ENCODE data around the gene UNK. TPM values are rescaled to one million over a fixed set of nuclear protein-coding genes. Genes with fewer than 3 reads are reported as not detected.
A peak's percentile ranks its signal among the peaks of the same experiment; 100 is the strongest.

UNK gene
- total and polyA plus RNA-seq, 2 of the 13 experiments (the other 11 are each of a cell fraction or from before 2014, with no cell fraction given): 31.6 to 33.0 TPM

- TF ChIP-seq ZMYM2 (CRISPR knock-in tag; IDR thresholded peaks at IDR 0.05) (no peak), NR1H2 (CRISPR knock-in tag; IDR thresholded peaks at IDR 0.05; ENCODE audit: borderline replicate concordance, low read depth) (no peak), PRMT3 (CRISPR knock-in tag; IDR thresholded peaks at IDR 0.05; ENCODE audit: borderline replicate concordance, low read depth) (no peak), ZNF616 (CRISPR knock-in tag; IDR thresholded peaks at IDR 0.05; ENCODE audit: low read depth) (no peak), ATF2 (CRISPR knock-in tag; IDR thresholded peaks at IDR 0.05) (no peak), HDAC1 (CRISPR knock-in tag; IDR thresholded peaks at IDR 0.05) (no peak), ZNF878 (CRISPR knock-in tag; IDR thresholded peaks at IDR 0.05) (no peak), CCDC6 (CRISPR knock-in tag; IDR thresholded peaks at IDR 0.05) (no peak), NONO (IDR thresholded peaks at IDR 0.05) (no peak), NONO (CRISPR knock-in tag; conservative IDR thresholded peaks at IDR 0.05) (no peak), PCBP1 (IDR thresholded peaks at IDR 0.05; ENCODE audit: borderline replicate concordance, low read depth, low read length) (no peak), CAMTA2 (CRISPR knock-in tag; IDR thresholded peaks at IDR 0.05; ENCODE audit: borderline replicate concordance) (no peak), ZNF879 (CRISPR knock-in tag; IDR thresholded peaks at IDR 0.05) (no peak), RFXAP (CRISPR knock-in tag; IDR thresholded peaks at IDR 0.05; ENCODE audit: borderline replicate concordance) (no peak), THRA (CRISPR knock-in tag; IDR thresholded peaks at IDR 0.05; ENCODE audit: borderline replicate concordance) (0 out of 2 replicates have a peak, but pooled peaks have one; percentile 8), ZBTB26 (CRISPR knock-in tag; IDR thresholded peaks at IDR 0.05; ENCODE audit: borderline replicate concordance) (no peak), NAIF1 (CRISPR knock-in tag; IDR thresholded peaks at IDR 0.05; ENCODE audit: borderline replicate concordance) (no peak), GATA4 (IDR thresholded peaks at IDR 0.05; ENCODE audit: borderline replicate concordance, low read depth) (no peak), ZNF615 (CRISPR knock-in tag; IDR thresholded peaks at IDR 0.05; ENCODE audit: borderline replicate concordance) (no peak), ZNF766 (CRISPR knock-in tag; IDR thresholded peaks at IDR 0.05; ENCODE audit: borderline replicate concordance) (no peak), ARNTL (CRISPR knock-in tag; IDR thresholded peaks at IDR 0.05) (0 out of 2 replicates have a peak, but pooled peaks have one; percentile 20), TFDP2 (CRISPR knock-in tag; IDR thresholded peaks at IDR 0.05) (no peak; the same call in 1 of the 2 replicates), ZNF746 (CRISPR knock-in tag; IDR thresholded peaks at IDR 0.05) (no peak), ZBTB1 (CRISPR knock-in tag; IDR thresholded peaks at IDR 0.05; ENCODE audit: borderline replicate concordance) (no peak)
- TF ChIP-seq, protein P1, sequence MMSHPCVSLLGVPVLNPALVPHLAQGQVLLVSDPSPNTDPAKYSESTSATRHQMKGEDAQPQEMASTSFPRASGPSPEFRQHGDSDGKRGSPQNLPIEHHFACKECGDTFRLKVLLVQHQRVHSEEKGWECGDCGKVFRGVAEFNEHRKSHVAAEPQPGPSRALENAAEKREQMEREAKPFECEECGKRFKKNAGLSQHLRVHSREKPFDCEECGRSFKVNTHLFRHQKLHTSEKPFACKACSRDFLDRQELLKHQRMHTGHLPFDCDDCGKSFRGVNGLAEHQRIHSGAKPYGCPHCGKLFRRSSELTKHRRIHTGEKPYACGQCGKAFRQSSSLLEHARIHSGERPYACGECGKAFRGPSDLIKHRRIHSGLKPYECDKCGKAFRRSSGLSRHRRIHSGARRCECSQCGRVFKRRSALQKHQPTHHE (CRISPR knock-in tag; IDR thresholded peaks at IDR 0.05; ENCODE audit: borderline replicate concordance): no peak
Observed at GRCh38 chr17:75844530-75845057, 60.0 kb downstream of the UNK start (continued).

All from HepG2 (cell line).